GM18526 (cell line): Measurements from ENCODE around the gene LTB4R.

ENCODE experiments used
- POLR2A ChIP-seq: IDR thresholded peaks from 3 replicates; pipeline ENCODE4 v1.6.1; 2011; ENCODE audit not compliant: insufficient read length; ENCODE audit errors: extremely low read depth

The LTB4R gene

DNA sequence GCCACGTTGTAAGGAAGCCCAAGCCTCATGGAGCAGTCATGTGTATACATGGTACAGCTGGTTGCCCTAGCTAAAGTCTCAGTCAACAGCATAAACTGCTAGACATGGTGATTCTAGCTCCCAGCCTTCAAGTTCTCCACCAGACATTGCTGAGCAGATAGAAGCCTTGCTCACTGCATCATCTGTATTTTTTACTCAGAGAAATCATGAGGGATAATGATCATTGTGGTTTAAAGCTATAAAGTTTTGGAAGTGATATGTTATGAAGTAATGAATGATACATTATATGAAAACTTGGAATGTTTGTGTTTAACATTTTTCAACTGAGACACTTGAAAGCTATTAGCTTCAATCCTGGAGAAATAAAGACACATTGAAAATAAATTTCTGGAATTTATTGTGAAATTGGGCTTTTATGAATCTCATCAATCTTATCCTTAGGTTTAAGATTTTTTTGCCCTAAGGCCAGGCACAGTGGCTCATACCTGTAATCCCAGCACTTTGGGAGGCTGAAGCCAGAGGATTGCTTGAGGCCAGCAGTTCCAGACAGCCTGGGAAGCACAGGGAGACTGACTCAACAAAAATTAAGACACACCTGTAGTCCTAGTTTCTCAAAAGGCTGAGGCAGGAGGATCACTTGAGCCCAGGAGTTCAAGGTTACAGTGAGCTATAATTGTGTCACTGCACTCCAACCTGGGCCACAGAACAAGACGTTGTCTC lies 51.1 kb downstream of the LTB4R start:
- no peak for TF ChIP-seq POLR2A

DNA sequence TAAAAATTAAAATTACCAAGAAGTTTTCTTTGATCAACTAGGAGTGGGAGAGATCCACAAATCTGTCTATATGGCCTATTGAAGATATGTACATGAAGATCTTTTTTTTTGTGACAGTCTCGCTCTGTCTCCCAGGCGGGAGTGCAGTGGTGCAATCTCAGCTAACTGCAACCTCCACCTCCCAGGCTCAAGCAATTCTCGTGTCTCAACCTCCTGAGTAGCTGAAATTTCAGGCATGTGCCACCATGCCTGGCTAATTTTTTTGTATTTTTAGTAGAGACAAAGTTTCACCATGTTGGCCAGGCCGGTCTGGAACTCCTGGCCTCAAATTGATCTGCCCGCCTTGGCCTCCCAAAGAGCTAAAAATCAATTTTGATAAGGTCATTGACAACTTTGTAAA lies 52.1 kb downstream of the LTB4R start:
- TF ChIP-seq POLR2A = no peak

DNA sequence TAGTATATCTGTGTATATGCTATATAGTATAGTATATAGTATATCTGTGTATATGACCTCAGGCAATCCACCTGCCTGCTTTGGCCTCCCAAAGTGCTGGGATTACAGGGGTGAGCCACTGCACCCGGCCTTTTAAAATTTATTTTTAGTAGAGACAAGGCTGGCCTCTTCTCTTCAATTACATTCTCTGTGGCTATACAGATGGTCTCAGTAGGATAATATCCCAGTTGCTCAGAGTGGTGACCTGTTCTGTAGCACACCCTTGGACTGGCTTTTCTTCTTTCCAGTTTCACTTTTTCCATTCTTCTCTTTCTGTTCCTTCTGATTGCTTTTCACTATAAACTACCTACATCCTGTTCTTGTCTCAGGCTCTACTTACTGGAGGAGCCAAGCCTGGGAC lies 53.5 kb downstream of the LTB4R start:
- TF ChIP-seq POLR2A = no peak

DNA sequence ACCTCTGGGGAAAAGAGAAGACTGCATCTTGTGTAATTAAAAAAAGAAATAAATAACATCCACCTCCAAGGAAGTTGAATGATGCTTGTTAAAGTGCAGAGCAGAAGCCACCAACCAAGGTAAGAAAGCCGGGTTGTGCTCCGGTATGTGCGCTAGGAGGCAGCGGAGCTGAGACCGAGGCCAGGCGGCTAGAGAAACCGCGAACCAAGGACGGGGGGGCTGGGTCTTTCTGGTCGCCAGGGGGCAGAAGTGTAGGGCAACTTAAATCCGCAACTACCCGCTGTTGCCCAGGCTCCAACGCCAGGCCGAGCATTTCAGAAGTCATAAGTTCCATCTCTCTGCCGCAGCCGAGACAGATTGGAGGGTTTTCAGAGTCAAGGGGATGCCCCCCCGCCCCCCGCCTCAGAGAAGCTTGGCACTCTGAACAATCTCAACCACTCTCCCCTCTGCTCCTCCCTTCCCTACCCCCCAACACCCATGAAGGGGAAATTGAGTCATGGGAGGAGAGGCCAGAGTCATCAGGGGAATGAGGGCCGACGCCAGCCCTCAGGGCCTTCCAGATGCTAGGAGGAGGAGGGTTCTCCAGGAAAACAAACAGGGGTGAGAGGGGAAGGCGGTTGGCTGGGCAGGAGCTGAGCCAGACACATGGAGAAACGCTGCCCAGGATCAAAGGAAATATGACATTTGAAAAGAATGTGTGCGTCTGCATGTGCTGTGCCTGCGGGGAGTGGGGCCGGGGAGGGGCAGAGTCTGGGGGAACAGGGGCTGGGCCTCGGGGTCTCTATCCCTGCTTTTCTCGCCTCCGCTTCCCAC lies 54.5 kb downstream of the LTB4R start:
- TF ChIP-seq POLR2A = no peak

DNA sequence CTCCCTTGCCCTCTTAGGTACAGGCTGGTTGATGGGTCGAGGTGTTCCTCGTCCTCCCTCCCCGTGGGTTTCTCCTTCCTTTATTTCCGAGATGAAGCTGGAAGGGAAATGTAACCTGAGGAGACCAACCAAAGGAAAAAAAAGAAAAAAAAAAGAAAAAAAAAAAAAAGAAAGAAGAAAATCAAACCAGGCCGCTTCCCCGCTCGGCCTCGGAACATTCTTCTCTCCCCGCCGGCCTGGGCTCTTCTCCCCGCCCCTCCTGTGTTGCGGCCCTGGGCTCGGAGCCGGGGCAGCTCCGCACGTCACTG lies 55.1 kb downstream of the LTB4R start:
- no peak for TF ChIP-seq POLR2A

DNA sequence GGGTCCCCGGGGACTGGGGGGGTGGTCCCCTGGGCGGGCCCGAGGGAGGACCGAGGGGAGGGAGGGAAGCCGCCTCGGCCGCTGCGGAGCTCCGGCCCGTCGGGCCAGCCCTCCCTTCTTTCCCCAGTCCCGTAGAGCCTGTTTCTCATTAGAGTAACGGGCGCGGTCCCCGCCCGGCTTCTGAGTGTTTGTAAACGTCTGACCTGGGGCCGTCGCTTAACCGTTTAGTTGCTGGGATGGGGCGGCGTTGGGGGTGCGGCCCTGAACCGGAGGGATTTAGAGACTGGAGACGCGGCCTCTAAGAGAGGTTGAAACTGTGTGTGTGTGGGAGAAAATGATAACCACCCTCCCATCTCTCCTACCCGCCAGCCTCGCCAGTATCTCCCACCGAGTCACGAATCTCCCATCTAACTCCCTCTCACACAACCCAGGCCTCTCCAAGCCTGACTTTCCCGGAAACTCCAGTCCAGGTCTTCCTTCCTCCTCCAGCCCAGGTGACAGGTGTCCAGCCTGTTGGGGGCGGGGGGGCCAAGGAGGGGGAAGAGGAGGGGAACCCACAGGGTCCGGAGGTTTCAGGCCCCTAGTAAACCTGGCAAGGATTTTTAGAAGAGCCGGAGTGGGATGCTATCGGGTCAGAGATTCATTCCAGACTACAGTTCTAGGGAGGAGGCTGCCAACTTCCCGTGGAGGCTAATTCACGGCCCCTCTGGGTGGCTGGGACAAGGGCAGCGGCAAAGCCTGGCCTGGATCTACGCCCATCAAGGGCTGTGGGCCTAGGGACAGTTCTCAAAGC lies 55.6 kb downstream of the LTB4R start:
- TF ChIP-seq POLR2A = peak; percentile 19
